ENCODE measurements around the gene DLX2. TPM values are rescaled to one million over a fixed set of nuclear protein-coding genes. Genes with fewer than 3 reads are reported as not detected.

The DLX2 gene
- total RNA-seq, 4 donors from 2014 or later: not detected

- no peak for TF ChIP-seq EP300 (IDR thresholded peaks at IDR 0.05)
- TF ChIP-seq POLR2A (IDR thresholded peaks at IDR 0.05): no peak
- TF ChIP-seq CTCF (IDR thresholded peaks at IDR 0.05): no peak
- TF ChIP-seq POLR2AphosphoS5 (IDR thresholded peaks at IDR 0.05): no peak
- H3K4me3 ChIP-seq: peak overlapping the region in 1 of 2 donors; percentile 45
- 13 to 21% methylated on average over 12 to 20 of the region's 40 CpGs for WGBS, 2 donors (ENCODE audit: low coverage in 1 of 2)
- H3K27me3 ChIP-seq: peaks cover 100% of the 10 kb centered on the region
- no peaks in the 10 kb centered on the region for H3K36me3 ChIP-seq
- ATAC-seq: peak; percentile 13
- H3K4me1 ChIP-seq: peaks cover 0 to 73% (median 57%) of the 10 kb centered on the region in 3 donors
- no peaks in the 10 kb centered on the region for H3K9me3 ChIP-seq
- H3K27ac ChIP-seq: peak overlapping the region in 1 of 4 donors; percentile 5
These were observed 6.6 kb downstream of the DLX2 start for GRCh38 chr2:172095905-172096625.

GRCh38 chr2:172095146-172095904 is 7.4 kb downstream of the DLX2 start:
- TF ChIP-seq POLR2A (IDR thresholded peaks at IDR 0.05) (no peak), POLR2AphosphoS5 (IDR thresholded peaks at IDR 0.05) (peak; percentile 13)
- H3K4me1 ChIP-seq: peaks cover 0 to 71% (median 51%) of the 10 kb centered on the region in 3 donors
- peak overlapping the region in 2 of 4 donors; percentile 5 to 13 for H3K27ac ChIP-seq
- H3K4me3 ChIP-seq: peak overlapping the region in 1 of 2 donors; percentile 45
- no peak for ATAC-seq
- WGBS, 2 donors (ENCODE audit: low coverage in 1 of 2): 8% methylated on average over 4 of the region's 51 CpGs; no CpG with 5 or more reads in 1 of the 2 donors
- H3K36me3 ChIP-seq: no peaks in the 10 kb centered on the region
- H3K27me3 ChIP-seq: peaks cover 100% of the 10 kb centered on the region
- H3K9me3 ChIP-seq: no peaks in the 10 kb centered on the region

- H3K4me1 ChIP-seq: peaks cover 0 to 63% (median 43%) of the 10 kb centered on the region in 3 donors
- H3K9me3 ChIP-seq: no peaks in the 10 kb centered on the region
- H3K4me3 ChIP-seq: peak overlapping the region in 1 of 2 donors; percentile 45
- no peak for ATAC-seq
- WGBS, 2 donors (ENCODE audit: low coverage in 1 of 2): 3 to 4% methylated on average over 5 to 8 of the region's 66 CpGs
- TF ChIP-seq POLR2A (IDR thresholded peaks at IDR 0.05) (no peak), EP300 (IDR thresholded peaks at IDR 0.05) (no peak), POLR2AphosphoS5 (IDR thresholded peaks at IDR 0.05) (no peak), CTCF (IDR thresholded peaks at IDR 0.05) (no peak)
- H3K27ac ChIP-seq: peak overlapping the region in 2 of 4 donors; percentile 5 to 13
- H3K36me3 ChIP-seq: no peaks in the 10 kb centered on the region
- H3K27me3 ChIP-seq: peaks cover 100% of the 10 kb centered on the region
These were observed 8.2 kb downstream of the DLX2 start for GRCh38 chr2:172094294-172095145.

- Histone ChIP-seq H3K9me3 (no peaks in the 10 kb centered on the region), H3K36me3 (no peaks in the 10 kb centered on the region), H3K27me3 (peaks cover 100% of the 10 kb centered on the region), H3K27ac (no peak overlapping the region), H3K4me1 (peaks cover 0 to 60% (median 34%) of the 10 kb centered on the region in 3 donors), H3K4me3 (no peak overlapping the region)
- TF ChIP-seq CTCF (IDR thresholded peaks at IDR 0.05): no peak
- TF ChIP-seq EP300 (IDR thresholded peaks at IDR 0.05): no peak
- TF ChIP-seq POLR2A (IDR thresholded peaks at IDR 0.05): no peak
- no peak for TF ChIP-seq POLR2AphosphoS5 (IDR thresholded peaks at IDR 0.05)
- WGBS, 2 donors (ENCODE audit: low coverage in 1 of 2): 17 to 21% methylated on average over 17 to 18 of the region's 18 CpGs
- no peak for ATAC-seq
These were observed 9.0 kb downstream of the DLX2 start for GRCh38 chr2:172093416-172094293.

All from gastroesophageal sphincter (tissue), 4 donors.